ENCODE data around the gene SNX32.

SNX32 gene

DNA sequence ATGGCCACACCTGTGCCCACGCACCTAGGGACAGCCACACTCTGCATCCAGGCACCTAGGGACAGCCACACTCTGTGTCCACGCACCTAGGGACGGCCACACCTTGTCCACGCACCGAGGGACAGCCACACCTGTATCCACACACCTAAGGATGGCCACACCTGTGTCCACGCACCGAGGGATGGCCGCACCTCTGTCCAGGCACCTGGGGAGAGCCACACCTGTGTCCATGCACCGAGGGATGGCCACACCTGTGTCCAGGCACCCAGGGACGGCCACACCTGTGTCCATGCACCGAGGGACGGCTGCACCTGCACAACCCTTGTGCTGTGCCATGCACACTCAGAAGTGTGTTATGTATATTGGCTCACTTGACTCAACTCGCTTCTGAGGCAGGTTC lies 36.1 kb upstream of the SNX32 start:
- Histone ChIP-seq H3K27me3 (ENCODE audit: control insufficient read depth in 1 of 2, insufficient read depth in 2 of 2, low read length in 2 of 2) (no peaks in the 10 kb centered on the region), H3K4me3 (ENCODE audit: low read depth in 1 of 2, low read length in 2 of 2) (no peak overlapping the region), H3K27ac (ENCODE audit: low read depth, low read length) (no peak overlapping the region), H3K4me1 (ENCODE audit: control insufficient read depth in 1 of 2, insufficient read depth in 2 of 2, low read length in 2 of 2) (peaks cover 19 to 22% of the 10 kb centered on the region in 2 donors), H3K9me3 (ENCODE audit: control insufficient read depth in 1 of 2, low read length in 2 of 2) (no peaks in the 10 kb centered on the region), H3K36me3 (ENCODE audit: control insufficient read depth in 1 of 2, insufficient read depth in 2 of 2, low read length in 2 of 2) (peaks cover 21 to 29% of the 10 kb centered on the region in 2 donors), H3K9ac (ENCODE audit: low read depth in 1 of 2, low read length in 2 of 2) (no peak overlapping the region)

DNA sequence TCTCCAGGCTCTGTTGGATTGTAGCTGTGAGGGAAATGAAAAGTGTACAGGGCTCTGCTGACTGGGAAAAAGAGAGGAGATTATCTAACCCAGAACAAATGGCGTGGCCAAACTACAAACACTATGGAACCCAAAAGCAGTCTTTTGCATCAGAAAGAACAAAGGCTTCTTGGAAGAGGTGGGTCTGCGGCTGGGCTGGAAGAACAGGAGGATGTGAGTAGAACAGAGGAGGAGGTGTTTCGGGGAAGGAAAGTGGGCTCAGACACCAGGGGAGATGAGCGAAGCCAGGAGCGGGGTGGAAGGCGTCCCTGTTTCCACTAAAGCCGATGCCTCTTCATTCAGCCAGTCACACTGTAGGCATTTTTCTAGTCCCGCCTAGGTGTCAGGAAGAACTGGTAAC lies 34.9 kb upstream of the SNX32 start:
- Histone ChIP-seq H3K36me3 (ENCODE audit: control insufficient read depth in 1 of 2, insufficient read depth in 2 of 2, low read length in 2 of 2) (peaks cover 21 to 29% of the 10 kb centered on the region in 2 donors), H3K9me3 (ENCODE audit: control insufficient read depth in 1 of 2, low read length in 2 of 2) (no peaks in the 10 kb centered on the region)

DNA sequence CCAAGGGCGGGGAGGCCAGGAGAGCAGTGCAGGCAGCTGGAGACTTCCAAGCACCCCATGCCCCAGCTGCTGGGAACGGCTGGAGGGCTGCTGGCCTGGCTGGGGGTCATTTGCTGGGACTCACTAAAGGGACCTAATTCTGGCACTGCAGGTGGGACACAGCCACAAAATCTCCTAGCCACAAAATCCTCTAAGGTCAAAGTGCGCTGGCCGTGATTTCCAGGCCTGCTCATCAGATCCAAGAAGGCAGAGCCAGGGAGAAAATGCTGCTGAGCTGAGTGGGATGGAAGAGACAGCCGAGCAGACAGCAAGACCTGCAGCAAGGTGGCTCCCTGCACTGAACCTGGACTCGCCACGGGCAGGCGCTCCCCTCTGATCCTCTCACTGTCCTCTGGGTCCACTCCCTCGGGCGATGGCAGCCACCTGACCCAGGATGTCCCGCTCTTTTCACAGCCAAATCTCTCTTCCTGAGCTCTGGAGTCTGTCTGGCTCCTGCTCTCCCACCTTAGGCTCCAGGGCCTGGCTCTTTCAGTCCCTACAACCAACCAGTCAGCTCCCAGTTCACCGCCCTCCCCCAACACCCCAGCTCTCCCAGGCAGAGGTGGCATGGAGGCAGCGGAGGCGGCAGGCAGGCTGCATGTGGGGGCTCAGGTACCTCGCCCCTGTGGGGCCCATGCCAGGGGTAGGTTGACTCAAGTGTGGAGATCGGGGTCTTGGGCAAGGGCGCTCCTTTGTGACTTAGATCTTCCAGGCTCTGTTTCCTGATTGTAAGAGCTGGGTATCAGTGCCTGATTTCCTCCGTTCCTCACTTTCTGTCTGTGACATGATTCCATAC lies 32.4 kb upstream of the SNX32 start:
- Histone ChIP-seq H3K27me3 (ENCODE audit: control insufficient read depth in 1 of 2, insufficient read depth in 2 of 2, low read length in 2 of 2) (peaks cover 4 to 10% of the 10 kb centered on the region in 2 donors), H3K4me1 (ENCODE audit: control insufficient read depth in 1 of 2, insufficient read depth in 2 of 2, low read length in 2 of 2) (no peaks in the 10 kb centered on the region), H3K9me3 (ENCODE audit: control insufficient read depth in 1 of 2, low read length in 2 of 2) (no peaks in the 10 kb centered on the region), H3K27ac (ENCODE audit: low read depth, low read length) (no peak overlapping the region), H3K36me3 (ENCODE audit: control insufficient read depth in 1 of 2, insufficient read depth in 2 of 2, low read length in 2 of 2) (peaks cover under 1 to 4% of the 10 kb centered on the region in 2 donors), H3K4me3 (ENCODE audit: low read depth in 1 of 2, low read length in 2 of 2) (no peak overlapping the region), H3K9ac (ENCODE audit: low read depth in 1 of 2, low read length in 2 of 2) (no peak overlapping the region)

More for the DNA sequence above, 34.9 kb upstream of the SNX32 start:
- Histone ChIP-seq H3K4me1 (ENCODE audit: control insufficient read depth in 1 of 2, insufficient read depth in 2 of 2, low read length in 2 of 2) (peaks cover 8 to 10% of the 10 kb centered on the region in 2 donors), H3K27ac (ENCODE audit: low read depth, low read length) (no peak overlapping the region), H3K9ac (ENCODE audit: low read depth in 1 of 2, low read length in 2 of 2) (no peak overlapping the region), H3K4me3 (ENCODE audit: low read depth in 1 of 2, low read length in 2 of 2) (no peak overlapping the region), H3K27me3 (ENCODE audit: control insufficient read depth in 1 of 2, insufficient read depth in 2 of 2, low read length in 2 of 2) (peaks cover 1 to 10% of the 10 kb centered on the region in 2 donors)

DNA sequence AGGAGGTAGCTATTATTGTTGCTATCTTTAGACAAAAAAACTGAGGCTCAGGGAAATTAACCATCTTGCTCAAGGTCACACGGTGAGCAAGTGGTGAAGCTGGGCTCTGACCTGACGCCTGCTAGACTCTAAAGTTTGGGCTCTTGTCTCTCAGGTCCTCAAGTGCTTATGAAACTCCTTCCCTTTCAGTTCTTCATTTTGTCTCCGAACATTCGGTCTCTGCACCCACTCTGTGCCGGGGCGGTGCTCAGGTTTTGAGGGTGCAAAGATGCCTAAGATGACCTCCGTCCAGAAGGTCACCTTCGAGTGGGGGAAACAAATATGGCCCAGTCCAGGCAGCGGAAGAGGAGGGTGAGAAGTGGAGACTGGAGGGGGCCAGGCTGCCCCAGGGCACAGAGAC lies 30.9 kb upstream of the SNX32 start:
- no peaks in the 10 kb centered on the region for H3K9me3 ChIP-seq (ENCODE audit: control insufficient read depth in 1 of 2, low read length in 2 of 2)
- no peaks in the 10 kb centered on the region for H3K4me1 ChIP-seq (ENCODE audit: control insufficient read depth in 1 of 2, insufficient read depth in 2 of 2, low read length in 2 of 2)
- H3K36me3 ChIP-seq (ENCODE audit: control insufficient read depth in 1 of 2, insufficient read depth in 2 of 2, low read length in 2 of 2): no peaks in the 10 kb centered on the region
- H3K27me3 ChIP-seq (ENCODE audit: control insufficient read depth in 1 of 2, insufficient read depth in 2 of 2, low read length in 2 of 2): peaks cover 7 to 14% of the 10 kb centered on the region in 2 donors
- no peak overlapping the region for H3K27ac ChIP-seq (ENCODE audit: low read depth, low read length)
- H3K9ac ChIP-seq (ENCODE audit: low read depth in 1 of 2, low read length in 2 of 2): no peak overlapping the region
- H3K4me3 ChIP-seq (ENCODE audit: low read depth in 1 of 2, low read length in 2 of 2): no peak overlapping the region

DNA sequence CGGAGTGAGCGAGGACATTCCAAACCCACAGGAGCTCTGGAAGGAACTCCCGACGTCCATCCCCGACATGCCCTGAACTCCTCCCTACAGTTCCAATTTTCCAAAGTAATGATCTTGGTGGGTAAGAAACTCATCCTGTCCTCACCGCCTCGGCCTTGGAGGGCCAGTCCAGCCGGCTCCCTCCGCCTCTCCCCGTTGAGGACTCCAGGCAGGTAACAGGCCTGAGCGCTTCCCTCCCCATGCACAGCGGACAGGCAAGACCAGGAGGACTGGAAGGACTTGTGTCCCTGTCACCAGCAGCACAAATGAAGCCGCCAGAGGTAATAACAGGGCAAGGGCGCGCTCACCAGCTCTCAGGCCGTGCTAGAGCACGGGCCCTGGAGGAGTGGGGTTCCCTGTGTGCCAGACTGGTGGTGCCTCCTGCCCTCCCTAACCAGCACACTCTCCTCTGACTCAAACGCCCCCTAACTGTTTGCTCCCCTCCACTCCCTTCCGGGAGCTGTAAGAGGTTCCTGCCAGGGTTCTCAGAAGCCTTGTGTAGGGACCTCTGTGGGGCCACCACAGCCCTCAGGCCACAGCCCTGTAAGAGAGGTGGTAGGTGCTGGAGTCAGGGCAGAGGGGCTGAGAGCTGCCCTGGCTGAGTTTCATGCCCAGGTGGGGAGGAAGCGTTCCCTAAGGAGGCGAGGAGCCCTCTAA lies 29.8 kb upstream of the SNX32 start:
- Histone ChIP-seq H3K4me3 (ENCODE audit: low read depth in 1 of 2, low read length in 2 of 2) (no peak overlapping the region), H3K27ac (ENCODE audit: low read depth, low read length) (no peak overlapping the region), H3K9ac (ENCODE audit: low read depth in 1 of 2, low read length in 2 of 2) (no peak overlapping the region), H3K27me3 (ENCODE audit: control insufficient read depth in 1 of 2, insufficient read depth in 2 of 2, low read length in 2 of 2) (peaks cover 16 to 22% of the 10 kb centered on the region in 2 donors), H3K36me3 (ENCODE audit: control insufficient read depth in 1 of 2, insufficient read depth in 2 of 2, low read length in 2 of 2) (no peaks in the 10 kb centered on the region), H3K4me1 (ENCODE audit: control insufficient read depth in 1 of 2, insufficient read depth in 2 of 2, low read length in 2 of 2) (peaks cover 4 to 7% of the 10 kb centered on the region in 2 donors), H3K9me3 (ENCODE audit: control insufficient read depth in 1 of 2, low read length in 2 of 2) (no peaks in the 10 kb centered on the region)

DNA sequence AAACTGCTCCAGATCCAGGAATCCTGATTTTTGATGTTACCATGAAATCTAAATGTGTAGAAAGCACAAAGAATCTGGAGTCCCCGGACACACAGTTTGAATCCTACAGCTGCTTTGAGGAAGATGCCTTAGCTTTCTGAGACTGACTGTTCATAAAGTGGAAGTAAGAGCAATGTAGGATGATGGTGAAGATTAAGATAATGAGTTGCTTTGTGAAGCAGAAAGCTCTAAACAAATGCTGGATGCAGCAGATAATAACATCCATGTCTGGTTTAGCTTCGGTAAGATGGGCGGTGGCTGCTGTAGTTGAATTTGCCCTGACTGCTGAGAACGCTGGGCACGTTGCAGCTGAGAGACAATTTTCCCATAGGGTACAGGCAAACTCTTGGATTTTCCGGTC lies 26.8 kb upstream of the SNX32 start:
- no peak overlapping the region for H3K9ac ChIP-seq (ENCODE audit: low read depth in 1 of 2, low read length in 2 of 2)
- no peak overlapping the region for H3K27ac ChIP-seq (ENCODE audit: low read depth, low read length)
- peaks cover 4 to 8% of the 10 kb centered on the region in 2 donors for H3K4me1 ChIP-seq (ENCODE audit: control insufficient read depth in 1 of 2, insufficient read depth in 2 of 2, low read length in 2 of 2)
- no peaks in the 10 kb centered on the region for H3K36me3 ChIP-seq (ENCODE audit: control insufficient read depth in 1 of 2, insufficient read depth in 2 of 2, low read length in 2 of 2)
- H3K27me3 ChIP-seq (ENCODE audit: control insufficient read depth in 1 of 2, insufficient read depth in 2 of 2, low read length in 2 of 2): peaks cover 21 to 26% of the 10 kb centered on the region in 2 donors
- H3K9me3 ChIP-seq (ENCODE audit: control insufficient read depth in 1 of 2, low read length in 2 of 2): no peaks in the 10 kb centered on the region
- H3K4me3 ChIP-seq (ENCODE audit: low read depth in 1 of 2, low read length in 2 of 2): no peak overlapping the region

DNA sequence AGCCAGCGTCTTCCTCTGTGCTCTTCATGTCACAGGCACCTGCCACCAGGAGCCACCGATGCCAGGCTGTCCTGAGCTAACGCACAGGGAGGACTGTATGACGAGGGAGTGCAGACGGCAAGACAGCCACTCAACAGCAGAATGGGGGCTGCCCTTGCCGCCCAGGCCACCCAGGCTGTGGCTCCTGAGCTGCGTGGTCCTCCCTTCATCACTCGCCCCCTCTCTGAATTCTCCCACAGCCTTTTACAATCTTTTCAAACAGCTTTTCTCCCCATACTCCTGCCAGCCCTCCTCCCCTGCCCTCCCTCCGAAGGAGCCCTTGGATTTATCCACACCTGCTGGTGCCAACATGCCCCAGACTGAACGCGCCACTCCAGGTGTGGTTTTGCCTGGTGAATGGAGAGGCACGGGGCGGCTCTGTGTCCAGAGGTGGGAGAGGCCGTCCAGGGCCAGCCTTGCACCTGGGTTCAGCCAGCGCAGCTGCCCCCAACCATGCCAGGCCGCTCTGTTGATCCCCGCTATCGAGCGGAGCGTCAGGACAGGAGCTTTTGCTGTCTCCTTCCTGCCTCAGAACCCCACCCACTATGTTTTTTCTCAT lies 24.9 kb upstream of the SNX32 start:
- H3K4me3 ChIP-seq (ENCODE audit: low read depth in 1 of 2, low read length in 2 of 2): no peak overlapping the region
- H3K27me3 ChIP-seq (ENCODE audit: control insufficient read depth in 1 of 2, insufficient read depth in 2 of 2, low read length in 2 of 2): peaks cover 16 to 22% of the 10 kb centered on the region in 2 donors
- H3K27ac ChIP-seq (ENCODE audit: low read depth, low read length): no peak overlapping the region
- no peaks in the 10 kb centered on the region for H3K9me3 ChIP-seq (ENCODE audit: control insufficient read depth in 1 of 2, low read length in 2 of 2)
- peaks cover 4 to 8% of the 10 kb centered on the region in 2 donors for H3K4me1 ChIP-seq (ENCODE audit: control insufficient read depth in 1 of 2, insufficient read depth in 2 of 2, low read length in 2 of 2)
- no peaks in the 10 kb centered on the region for H3K36me3 ChIP-seq (ENCODE audit: control insufficient read depth in 1 of 2, insufficient read depth in 2 of 2, low read length in 2 of 2)
- no peak overlapping the region for H3K9ac ChIP-seq (ENCODE audit: low read depth in 1 of 2, low read length in 2 of 2)

DNA sequence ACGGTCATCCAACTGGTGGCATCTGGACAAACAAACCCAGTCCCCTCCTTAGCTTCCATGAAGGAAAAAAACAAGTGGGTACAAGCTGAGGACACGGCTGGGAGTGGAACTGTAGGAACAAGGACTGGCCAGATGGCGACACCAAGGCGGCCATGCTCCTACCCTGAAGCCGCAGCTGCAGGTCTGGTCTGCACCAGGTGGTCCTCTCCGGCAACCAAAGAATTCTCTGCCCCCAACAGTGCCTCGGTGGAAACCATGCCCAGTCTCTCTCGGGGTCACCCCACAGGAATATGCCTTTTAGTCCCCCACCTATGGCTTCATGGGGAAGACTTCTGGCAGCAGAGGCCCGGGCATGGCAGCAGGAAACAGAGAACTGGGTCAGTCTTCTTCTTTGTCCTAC lies 24.3 kb upstream of the SNX32 start:
- no peaks in the 10 kb centered on the region for H3K36me3 ChIP-seq (ENCODE audit: control insufficient read depth in 1 of 2, insufficient read depth in 2 of 2, low read length in 2 of 2)
- H3K9me3 ChIP-seq (ENCODE audit: control insufficient read depth in 1 of 2, low read length in 2 of 2): no peaks in the 10 kb centered on the region
- H3K27ac ChIP-seq (ENCODE audit: low read depth, low read length): no peak overlapping the region
- H3K9ac ChIP-seq (ENCODE audit: low read depth in 1 of 2, low read length in 2 of 2): no peak overlapping the region
- no peak overlapping the region for H3K4me3 ChIP-seq (ENCODE audit: low read depth in 1 of 2, low read length in 2 of 2)
- peaks cover 4 to 8% of the 10 kb centered on the region in 2 donors for H3K4me1 ChIP-seq (ENCODE audit: control insufficient read depth in 1 of 2, insufficient read depth in 2 of 2, low read length in 2 of 2)
- H3K27me3 ChIP-seq (ENCODE audit: control insufficient read depth in 1 of 2, insufficient read depth in 2 of 2, low read length in 2 of 2): peaks cover 16 to 19% of the 10 kb centered on the region in 2 donors

DNA sequence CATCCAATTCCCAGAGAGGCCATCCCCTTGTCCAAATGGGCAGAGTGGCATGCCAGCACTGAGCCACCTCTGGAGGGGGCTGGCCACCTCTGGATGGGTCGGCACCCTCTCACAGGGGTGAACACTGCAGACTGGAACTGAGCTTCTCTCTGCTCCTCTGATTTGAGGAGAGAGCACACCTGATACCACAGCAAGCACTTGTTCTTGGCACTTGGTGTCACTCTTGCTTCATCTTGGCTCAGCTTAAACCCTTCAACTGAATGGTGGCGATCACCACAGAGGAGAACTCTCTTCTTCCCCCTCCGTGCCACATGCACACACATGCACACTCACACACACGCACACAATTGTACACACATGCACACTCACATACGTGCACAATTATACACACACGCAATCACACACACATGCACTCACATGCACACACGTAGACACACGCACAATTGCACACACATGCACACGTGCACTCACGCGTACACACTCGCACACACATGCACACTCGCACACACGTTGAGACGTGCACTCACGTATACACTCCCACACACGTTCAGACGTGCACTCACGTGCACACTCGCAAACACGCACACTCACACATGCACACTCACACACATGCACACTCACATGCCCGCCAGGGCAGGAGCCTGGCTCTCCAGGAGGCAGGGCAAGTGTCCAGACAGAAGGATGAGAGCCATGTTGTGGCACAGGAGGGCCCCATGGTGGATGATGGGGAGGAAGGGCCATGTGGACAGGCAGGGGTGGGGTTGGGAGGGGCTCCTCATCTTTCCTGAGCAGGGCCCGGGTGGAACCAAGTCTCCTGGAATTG lies 23.5 kb upstream of the SNX32 start:
- no peak overlapping the region for H3K27ac ChIP-seq (ENCODE audit: low read depth, low read length)
- H3K36me3 ChIP-seq (ENCODE audit: control insufficient read depth in 1 of 2, insufficient read depth in 2 of 2, low read length in 2 of 2): no peaks in the 10 kb centered on the region

More for the DNA sequence above, 23.5 kb upstream of the SNX32 start:
- Histone ChIP-seq H3K9me3 (ENCODE audit: control insufficient read depth in 1 of 2, low read length in 2 of 2) (no peaks in the 10 kb centered on the region), H3K9ac (ENCODE audit: low read depth in 1 of 2, low read length in 2 of 2) (no peak overlapping the region), H3K4me3 (ENCODE audit: low read depth in 1 of 2, low read length in 2 of 2) (no peak overlapping the region), H3K27me3 (ENCODE audit: control insufficient read depth in 1 of 2, insufficient read depth in 2 of 2, low read length in 2 of 2) (peaks cover 16 to 19% of the 10 kb centered on the region in 2 donors), H3K4me1 (ENCODE audit: control insufficient read depth in 1 of 2, insufficient read depth in 2 of 2, low read length in 2 of 2) (peaks cover 4 to 8% of the 10 kb centered on the region in 2 donors)

All from duodenal mucosa (tissue), 2 donors.